ENCODE data around the gene ARL8B.
A peak's percentile ranks its signal among the peaks of the same experiment; 100 is the strongest.
"Not testable (repeated sequence)": the region's sequence is repeated elsewhere in the genome, so short reads cannot be mapped to it uniquely, and the experiment has no call there.

Gene ARL8B

GRCh38 chr3:5128849-5129248 lies 6.8 kb downstream of the ARL8B start:
- Mint-ChIP-seq H3K9me3 (no peaks in the 10 kb centered on the region), H3K27ac (no peak overlapping the region), H3K36me3 (peaks cover 38% of the 10 kb centered on the region), H3K4me3 (no peak overlapping the region), H3K27me3 (no peaks in the 10 kb centered on the region), H3K4me1 (peaks cover 64% of the 10 kb centered on the region)
- ATAC-seq: no peak

GRCh38 chr3:5133239-5134018 lies 11.3 kb downstream of the ARL8B start:
- no peak for ATAC-seq
- no peaks in the 10 kb centered on the region for H3K27me3 Mint-ChIP-seq
- no peaks in the 10 kb centered on the region for H3K9me3 Mint-ChIP-seq
- H3K4me1 Mint-ChIP-seq: peaks cover 71% of the 10 kb centered on the region
- peak overlapping the region; percentile 64 for H3K27ac Mint-ChIP-seq
- peaks cover 37% of the 10 kb centered on the region for H3K36me3 Mint-ChIP-seq
- H3K4me3 Mint-ChIP-seq: no peak overlapping the region

- H3K4me3 Mint-ChIP-seq: no peak overlapping the region
- peak overlapping the region; percentile 64 for H3K27ac Mint-ChIP-seq
- peaks cover 37% of the 10 kb centered on the region for H3K36me3 Mint-ChIP-seq
- H3K4me1 Mint-ChIP-seq: peaks cover 72% of the 10 kb centered on the region
- no peaks in the 10 kb centered on the region for H3K9me3 Mint-ChIP-seq
- ATAC-seq: no peak
- no peaks in the 10 kb centered on the region for H3K27me3 Mint-ChIP-seq
Observed at GRCh38 chr3:5134019-5134391, 11.9 kb downstream of the ARL8B start.

- no peak for ATAC-seq
- no peaks in the 10 kb centered on the region for H3K27me3 Mint-ChIP-seq
- H3K4me1 Mint-ChIP-seq: peaks cover 77% of the 10 kb centered on the region
- H3K36me3 Mint-ChIP-seq: peaks cover 37% of the 10 kb centered on the region
- H3K27ac Mint-ChIP-seq: peak overlapping the region; percentile 64
- no peak overlapping the region for H3K4me3 Mint-ChIP-seq
- no peaks in the 10 kb centered on the region for H3K9me3 Mint-ChIP-seq
Observed at GRCh38 chr3:5134499-5134898, 12.4 kb downstream of the ARL8B start.

DNA sequence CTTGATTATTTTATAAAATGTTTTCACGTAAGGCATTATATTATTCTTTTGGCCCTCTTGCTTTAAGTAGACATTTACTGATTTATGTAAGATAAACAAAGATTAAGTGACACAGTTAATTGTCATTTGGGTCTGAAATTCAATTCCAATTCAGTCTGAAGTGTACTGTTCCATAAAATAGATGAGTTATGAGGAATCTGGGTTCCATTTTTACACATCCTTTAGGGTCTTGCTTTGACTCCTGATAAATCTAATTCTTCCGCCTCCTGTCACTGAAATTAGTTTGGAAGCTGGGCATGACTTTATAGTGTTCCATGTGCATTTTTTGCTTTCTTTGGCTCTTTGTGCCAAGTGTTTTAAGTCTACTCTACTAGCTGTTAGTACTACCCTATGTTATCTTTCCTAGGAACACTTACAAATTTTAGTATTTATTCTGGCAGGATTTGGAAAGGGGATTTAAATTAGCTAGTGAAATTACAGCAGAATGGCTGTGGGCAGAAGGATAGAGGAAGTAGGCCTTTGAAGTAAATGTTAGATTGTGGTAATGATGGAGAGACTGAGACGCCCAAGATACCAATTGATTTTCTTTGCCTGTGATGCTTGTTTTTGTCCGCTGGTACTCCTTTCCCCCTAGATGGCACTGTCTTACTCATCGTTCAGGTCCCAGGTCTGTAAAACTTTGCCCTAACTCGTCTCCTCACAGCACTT lies 14.3 kb downstream of the ARL8B start:
- Mint-ChIP-seq H3K4me3 (peak overlapping the region; percentile 8), H3K4me1 (peaks cover 78% of the 10 kb centered on the region), H3K27me3 (no peaks in the 10 kb centered on the region), H3K27ac (peak overlapping the region; percentile 94), H3K36me3 (peaks cover 35% of the 10 kb centered on the region), H3K9me3 (peaks cover 3% of the 10 kb centered on the region)
- peak; percentile 90 for ATAC-seq

- H3K4me3 Mint-ChIP-seq: peak overlapping the region; percentile 8
- ATAC-seq: peak; percentile 67
- peaks cover 84% of the 10 kb centered on the region for H3K4me1 Mint-ChIP-seq
- H3K36me3 Mint-ChIP-seq: peaks cover 41% of the 10 kb centered on the region
- H3K27me3 Mint-ChIP-seq: no peaks in the 10 kb centered on the region
- H3K27ac Mint-ChIP-seq: peak overlapping the region; percentile 94
- peaks cover 3% of the 10 kb centered on the region for H3K9me3 Mint-ChIP-seq
Observed at GRCh38 chr3:5136919-5137429, 14.9 kb downstream of the ARL8B start.

DNA sequence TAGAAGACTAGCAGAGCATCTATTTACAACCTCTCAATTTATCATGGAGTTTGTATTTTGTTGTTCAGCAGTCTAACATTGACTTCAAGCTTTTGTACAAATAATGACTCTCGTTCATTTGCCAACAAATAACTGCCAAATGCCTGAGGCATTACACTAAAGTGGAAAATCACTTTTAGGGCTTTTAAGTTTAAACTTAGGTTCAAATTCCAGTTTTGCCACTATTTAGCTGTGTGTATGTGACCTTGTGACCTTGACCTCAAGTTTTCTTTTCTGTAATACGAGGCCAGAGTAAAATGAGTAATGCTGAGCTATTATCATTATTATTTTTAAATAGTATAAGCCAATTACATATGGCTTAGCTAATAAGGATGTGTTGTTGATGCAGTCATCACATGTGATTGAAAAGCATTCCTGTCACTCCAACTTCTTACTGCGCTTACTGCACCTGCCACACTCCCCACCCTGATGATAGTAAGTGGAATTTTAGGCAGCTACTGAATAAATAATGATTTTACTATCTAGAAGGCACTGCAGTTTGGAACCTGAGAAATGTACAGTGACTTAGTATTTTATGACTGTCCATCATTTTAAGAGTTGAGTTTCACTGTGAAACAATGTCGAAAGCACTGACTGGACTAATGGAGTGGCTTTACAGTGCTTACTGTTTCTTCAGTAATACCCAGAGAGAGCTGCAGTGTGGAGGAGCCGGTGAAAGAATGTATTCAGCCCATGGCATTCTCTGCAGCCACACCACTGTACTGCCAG lies 16.3 kb downstream of the ARL8B start:
- Mint-ChIP-seq H3K4me3 (peak overlapping the region; percentile 62), H3K27me3 (no peaks in the 10 kb centered on the region), H3K9me3 (peaks cover 5% of the 10 kb centered on the region), H3K27ac (peak overlapping the region; percentile 94), H3K4me1 (peaks cover 76% of the 10 kb centered on the region), H3K36me3 (peaks cover 37% of the 10 kb centered on the region)
- no peak for ATAC-seq

DNA sequence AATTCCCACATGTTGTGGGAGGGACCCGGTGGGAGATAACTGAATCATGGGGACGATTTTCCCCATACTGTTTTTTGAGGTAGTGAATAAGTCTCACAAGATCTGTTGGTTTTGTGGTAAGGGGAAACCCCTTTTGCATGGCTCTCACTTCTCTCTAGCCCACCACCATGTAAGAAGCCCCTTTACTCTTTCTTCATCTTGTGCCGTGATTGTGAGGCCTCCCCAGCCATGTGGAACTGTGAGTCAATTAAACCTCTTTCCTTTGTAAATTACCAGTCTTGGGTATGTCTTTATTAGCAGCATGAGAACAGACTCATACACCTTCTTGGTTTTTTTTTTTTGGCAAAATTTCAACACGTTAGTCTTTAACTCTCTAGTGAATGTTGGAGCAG lies 18.1 kb downstream of the ARL8B start:
- Mint-ChIP-seq H3K9me3 (peaks cover 14% of the 10 kb centered on the region), H3K27ac (peak overlapping the region; percentile 94), H3K36me3 (peaks cover 54% of the 10 kb centered on the region), H3K4me3 (peak overlapping the region; percentile 67), H3K4me1 (peaks cover 75% of the 10 kb centered on the region), H3K27me3 (no peaks in the 10 kb centered on the region)
- peak; percentile 85 for ATAC-seq

GRCh38 chr3:5140839-5141238 lies 18.7 kb downstream of the ARL8B start:
- peaks cover 14% of the 10 kb centered on the region for H3K9me3 Mint-ChIP-seq
- H3K27me3 Mint-ChIP-seq: no peaks in the 10 kb centered on the region
- peaks cover 81% of the 10 kb centered on the region for H3K4me1 Mint-ChIP-seq
- H3K27ac Mint-ChIP-seq: peak overlapping the region; percentile 94
- no peak for ATAC-seq
- peaks cover 60% of the 10 kb centered on the region for H3K36me3 Mint-ChIP-seq
- peak overlapping the region; percentile 67 for H3K4me3 Mint-ChIP-seq

- H3K4me3 Mint-ChIP-seq: no peak overlapping the region
- H3K27me3 Mint-ChIP-seq: no peaks in the 10 kb centered on the region
- peaks cover 81% of the 10 kb centered on the region for H3K4me1 Mint-ChIP-seq
- no peak for ATAC-seq
- peaks cover 69% of the 10 kb centered on the region for H3K36me3 Mint-ChIP-seq
- H3K9me3 Mint-ChIP-seq: peaks cover 14% of the 10 kb centered on the region
- H3K27ac Mint-ChIP-seq: peak overlapping the region; percentile 94
Observed at GRCh38 chr3:5141760-5142159, 19.7 kb downstream of the ARL8B start.

- peaks cover 80% of the 10 kb centered on the region for H3K36me3 Mint-ChIP-seq
- ATAC-seq: no peak
- H3K27me3 Mint-ChIP-seq: no peaks in the 10 kb centered on the region
- H3K9me3 Mint-ChIP-seq: peaks cover 19% of the 10 kb centered on the region
- no peak overlapping the region for H3K4me3 Mint-ChIP-seq
- no peak overlapping the region for H3K27ac Mint-ChIP-seq
- H3K4me1 Mint-ChIP-seq: peaks cover 84% of the 10 kb centered on the region
Observed at GRCh38 chr3:5143464-5143863, 21.4 kb downstream of the ARL8B start.

GRCh38 chr3:5144316-5144994 lies 22.4 kb downstream of the ARL8B start:
- Mint-ChIP-seq H3K4me3 (no peak overlapping the region), H3K9me3 (peaks cover 19% of the 10 kb centered on the region), H3K27ac (no peak overlapping the region), H3K36me3 (peaks cover 89% of the 10 kb centered on the region), H3K27me3 (no peaks in the 10 kb centered on the region), H3K4me1 (peaks cover 88% of the 10 kb centered on the region)
- no peak for ATAC-seq

DNA sequence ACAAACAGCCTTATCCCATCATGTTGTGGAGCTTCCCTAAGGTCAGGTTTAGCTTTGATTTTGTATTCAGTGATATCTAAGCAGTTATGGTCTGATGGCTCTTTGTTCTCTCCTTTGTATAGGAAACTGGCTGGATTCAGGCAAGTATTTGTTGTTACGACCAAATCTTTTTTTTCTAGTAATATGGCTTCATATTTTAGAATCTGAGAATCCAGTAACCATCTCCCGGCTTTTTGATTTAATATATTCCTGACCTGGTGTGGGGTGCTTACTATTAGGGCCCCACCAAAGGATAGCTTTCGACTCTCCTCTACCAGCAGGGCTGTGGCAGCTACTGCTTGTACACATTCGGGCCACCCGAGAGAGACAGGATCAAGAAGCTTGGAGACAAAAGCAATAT lies 23.0 kb downstream of the ARL8B start:
- H3K4me1 Mint-ChIP-seq: peaks cover 88% of the 10 kb centered on the region
- no peak overlapping the region for H3K27ac Mint-ChIP-seq

GRCh38 chr3:5147152-5147551 lies 25.1 kb downstream of the ARL8B start:
- Mint-ChIP-seq H3K36me3 (peaks cover 78% of the 10 kb centered on the region), H3K9me3 (peaks cover 15% of the 10 kb centered on the region), H3K4me1 (peaks cover 86% of the 10 kb centered on the region)
- not testable (repeated sequence) for ATAC-seq, H3K4me3 Mint-ChIP-seq, H3K27ac Mint-ChIP-seq, H3K27me3 Mint-ChIP-seq

More for the DNA sequence above, 23.0 kb downstream of the ARL8B start:
- H3K36me3 Mint-ChIP-seq: peaks cover 89% of the 10 kb centered on the region
- no peak for ATAC-seq
- no peaks in the 10 kb centered on the region for H3K27me3 Mint-ChIP-seq
- H3K4me3 Mint-ChIP-seq: no peak overlapping the region
- H3K9me3 Mint-ChIP-seq: peaks cover 18% of the 10 kb centered on the region
